Tibial nerve (tissue), 4 donors: ENCODE data around the gene PGF. TPM values are rescaled to one million over a fixed set of nuclear protein-coding genes. Genes with fewer than 3 reads are reported as not detected.

ENCODE experiments used
- DNase-seq, 2 donors: peaks; one replicate each; pipeline ENCODE4 v3.0.0-alpha.2; 2019; ENCODE audit warnings: low spot score in 2 of 2
- H3K27ac ChIP-seq, 4 donors: fragments of 200-600 bp; sonication (generic) in 3 of 4; one replicate each; pipeline ENCODE4 v1.5.1; 2017 to 2019; ENCODE audit warnings: mild to moderate bottlenecking in 1 of 4
- H3K27me3 ChIP-seq, 2 donors: fragments of 200-600 bp; sonication (generic) in 1 of 2; one replicate each; pipeline versions ENCODE4 v1.5.1 to v1.6.0; 2017 to 2019
- H3K36me3 ChIP-seq, 3 donors: fragments of 200-600 bp; sonication (generic); one replicate each; pipeline ENCODE4 v1.5.1; 2018 to 2019
- H3K4me1 ChIP-seq, 4 donors: fragments of 200-600 bp; sonication (generic) in 3 of 4; one replicate each; pipeline ENCODE4 v1.5.1; 2017 to 2019
- H3K4me3 ChIP-seq, 4 donors: fragments of 200-600 bp; sonication (generic) in 3 of 4; one replicate each; pipeline ENCODE4 v1.5.1; 2017 to 2019; ENCODE audit warnings: mild to moderate bottlenecking in 1 of 4, moderate library complexity in 1 of 4
- H3K9me3 ChIP-seq, 4 donors: fragments of 200-600 bp; sonication (generic) in 3 of 4; one replicate each; pipeline ENCODE4 v1.5.1; 2017 to 2019
- CTCF ChIP-seq, 5 experiments: fragments of 200-600 bp in 3 of 5; fragments of 450-650 bp in 2 of 5; sonication (generic) in 3 of 5; IDR thresholded peaks; one replicate each; pipeline ENCODE4 v1.5.1; 2016 to 2019; ENCODE audit warnings: antibody characterized with exemption in 5 of 5, mild to moderate bottlenecking in 3 of 5, moderate library complexity in 2 of 5
- EP300 ChIP-seq, 2 donors: sonication (generic); formaldehyde crosslinking; IDR thresholded peaks; one replicate each; pipeline ENCODE4 v1.6.1; 2017; ENCODE audit warnings: antibody characterized with exemption in 2 of 2, mild to moderate bottlenecking in 1 of 2
- POLR2A ChIP-seq, 2 donors: fragments of 450-650 bp; IDR thresholded peaks; one replicate each; pipeline ENCODE4 v1.6.1; 2017; ENCODE audit warnings: antibody characterized with exemption in 2 of 2, mild to moderate bottlenecking in 2 of 2, moderate library complexity in 2 of 2
- WGBS, 2 donors: methylation state at CpG; one replicate each; pipeline ENCODE4 v1.1.5; 2018; 5-methylcytosine and 5-hydroxymethylcytosine counted together
- total RNA-seq, 4 donors: library from RNA; depleted of rRNA; stranded (reverse); fragments of >200 nt; gene quantifications; one replicate each; pipeline ENCODE4 v1.1.0, GENCODE V29; 2016

Gene PGF
- total RNA-seq, 4 donors from 2014 or later, result 13.2 to 39.5 (median 18.0) TPM

DNA sequence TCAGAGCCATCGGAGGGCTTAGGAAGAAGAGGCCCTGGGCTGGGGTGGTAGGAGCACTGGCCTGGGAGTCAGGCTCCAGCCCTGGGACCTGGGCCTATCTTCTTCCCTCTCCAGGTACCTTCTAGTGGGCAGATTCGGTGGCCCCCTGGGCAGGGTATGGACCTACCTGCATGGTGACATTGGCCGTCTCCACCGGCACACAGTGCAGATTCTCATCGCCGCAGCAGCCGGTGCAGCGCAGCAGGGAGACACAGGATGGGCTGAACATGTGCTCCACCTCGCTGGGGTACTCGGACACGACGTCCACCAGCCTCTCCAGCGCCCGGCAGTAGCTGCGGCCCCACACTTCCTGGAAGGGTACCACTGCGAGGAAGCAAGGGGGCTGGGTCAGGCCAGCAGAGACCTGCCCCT is 6.2 kb downstream of the PGF start:
- Histone ChIP-seq H3K27me3 (no peaks in the 10 kb centered on the region), H3K4me3 (no peak overlapping the region), H3K27ac (no peak overlapping the region), H3K4me1 (peaks cover 0 to 35% (median 4%) of the 10 kb centered on the region in 4 donors), H3K36me3 (peaks cover 0 to 15% (median 0%) of the 10 kb centered on the region in 3 donors), H3K9me3 (no peaks in the 10 kb centered on the region)
- WGBS, 2 donors, result 81 to 94% methylated on average over 9 to 14 of the region's 16 CpGs
- no peak for DNase-seq
- TF ChIP-seq CTCF (IDR thresholded peaks at IDR 0.05), result no peak
- no peak for TF ChIP-seq POLR2A (IDR thresholded peaks at IDR 0.05)
- TF ChIP-seq EP300 (IDR thresholded peaks at IDR 0.05), result no peak

DNA sequence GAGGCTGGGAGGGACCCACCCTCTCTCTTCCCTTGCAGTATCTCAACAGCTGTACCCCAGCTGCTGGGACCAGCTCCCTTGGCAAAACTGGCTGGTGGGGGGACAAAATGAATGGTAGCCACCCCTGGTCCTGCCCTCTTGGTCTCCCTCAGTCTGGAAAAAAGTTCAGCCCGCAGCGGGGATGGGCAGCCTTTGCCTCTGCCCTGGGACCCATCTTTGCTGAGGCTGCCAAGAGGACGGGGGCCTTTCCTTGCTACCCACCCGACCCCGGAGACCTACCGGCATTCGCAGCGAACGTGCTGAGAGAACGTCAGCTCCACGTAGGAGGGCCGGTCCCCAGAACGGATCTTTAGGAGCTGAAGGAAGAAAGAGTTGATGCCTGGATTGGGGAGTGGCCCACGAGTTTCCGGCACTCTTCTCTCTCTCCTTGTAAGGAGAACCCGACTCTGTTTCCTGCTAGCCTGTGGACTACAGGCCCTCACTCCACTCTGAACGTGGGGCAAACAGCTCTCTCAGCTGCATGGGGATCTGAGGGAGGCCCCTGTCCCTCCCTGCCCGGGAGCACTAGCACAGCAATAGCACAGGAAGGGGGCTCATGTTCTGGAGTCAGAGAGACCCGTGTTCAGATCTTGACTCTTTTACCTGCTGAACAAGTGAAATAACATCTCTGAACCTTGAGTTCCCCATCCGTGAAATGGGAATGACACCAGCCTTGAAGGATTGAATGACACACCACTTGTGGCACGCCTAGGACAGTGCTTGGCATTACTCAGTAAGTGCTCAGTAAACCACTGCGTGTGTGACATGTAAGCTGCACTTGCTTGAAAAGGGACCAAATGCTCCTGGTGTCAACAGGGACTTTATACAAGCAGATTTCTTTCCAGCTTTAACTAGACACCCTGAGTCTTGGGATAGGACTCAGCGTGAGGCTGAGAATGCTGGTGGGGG is 6.9 kb downstream of the PGF start:
- H3K4me3 ChIP-seq, result no peak overlapping the region

GRCh38 chr14:74947353-74948227 is 7.8 kb downstream of the PGF start:
- Histone ChIP-seq H3K9me3 (no peaks in the 10 kb centered on the region), H3K27me3 (no peaks in the 10 kb centered on the region), H3K4me1 (peaks cover 0 to 31% (median 3%) of the 10 kb centered on the region in 4 donors), H3K36me3 (peaks cover 0 to 15% (median 0%) of the 10 kb centered on the region in 3 donors), H3K27ac (peak overlapping the region in 2 of 4 donors; percentile 37 to 60), H3K4me3 (no peak overlapping the region)
- 92 to 93% methylated on average over 13 of the region's 13 CpGs for WGBS, 2 donors
- DNase-seq, result no peak
- TF ChIP-seq POLR2A (IDR thresholded peaks at IDR 0.05) (no peak), EP300 (IDR thresholded peaks at IDR 0.05) (no peak), CTCF (IDR thresholded peaks at IDR 0.05) (no peak)

More for the DNA sequence above, 6.9 kb downstream of the PGF start:
- TF ChIP-seq POLR2A (IDR thresholded peaks at IDR 0.05), result no peak
- no peak for TF ChIP-seq EP300 (IDR thresholded peaks at IDR 0.05)
- no peak for TF ChIP-seq CTCF (IDR thresholded peaks at IDR 0.05)
- H3K9me3 ChIP-seq, result no peaks in the 10 kb centered on the region
- peaks cover 0 to 15% (median 0%) of the 10 kb centered on the region in 3 donors for H3K36me3 ChIP-seq
- 82 to 83% methylated on average over 20 to 23 of the region's 23 CpGs for WGBS, 2 donors
- no peak for DNase-seq
- H3K4me1 ChIP-seq, result peaks cover 0 to 28% (median 2%) of the 10 kb centered on the region in 4 donors
- H3K27me3 ChIP-seq, result no peaks in the 10 kb centered on the region
- no peak overlapping the region for H3K27ac ChIP-seq

GRCh38 chr14:74946659-74947281 is 8.6 kb downstream of the PGF start:
- peak overlapping the region in 2 of 4 donors; percentile 37 to 60 for H3K27ac ChIP-seq
- H3K4me3 ChIP-seq, result no peak overlapping the region
- 14 to 27% methylated on average over 5 of the region's 5 CpGs for WGBS, 2 donors

More at GRCh38 chr14:74946659-74947281, 8.6 kb downstream of the PGF start:
- H3K36me3 ChIP-seq, result peaks cover 0 to 20% (median 0%) of the 10 kb centered on the region in 3 donors
- H3K4me1 ChIP-seq, result peaks cover 0 to 36% (median 10%) of the 10 kb centered on the region in 4 donors
- H3K9me3 ChIP-seq, result no peaks in the 10 kb centered on the region
- no peaks in the 10 kb centered on the region for H3K27me3 ChIP-seq
- TF ChIP-seq POLR2A (IDR thresholded peaks at IDR 0.05), result no peak
- peak in 2 of 5 experiments; percentile 1 to 8 for TF ChIP-seq CTCF (IDR thresholded peaks at IDR 0.05)
- peak in 1 of 2 donors; percentile 4 for TF ChIP-seq EP300 (IDR thresholded peaks at IDR 0.05)
- no peak for DNase-seq
